HEK293 (cell line): ENCODE data around the gene ABCB9.

Experiments used
- SP2 ChIP-seq: fragments of 450-650 bp; formaldehyde crosslinking; IDR thresholded peaks from 2 replicates; pipeline ENCODE4 v1.5.1; 2016; ENCODE audit warnings: missing biosample characterization, missing genetic modification characterization
- ZNF670 ChIP-seq: fragments of 450-650 bp; formaldehyde crosslinking; IDR thresholded peaks from 2 replicates; pipeline ENCODE4 v1.5.1; 2016; ENCODE audit warnings: missing biosample characterization, missing genetic modification characterization, low read depth

DNA sequence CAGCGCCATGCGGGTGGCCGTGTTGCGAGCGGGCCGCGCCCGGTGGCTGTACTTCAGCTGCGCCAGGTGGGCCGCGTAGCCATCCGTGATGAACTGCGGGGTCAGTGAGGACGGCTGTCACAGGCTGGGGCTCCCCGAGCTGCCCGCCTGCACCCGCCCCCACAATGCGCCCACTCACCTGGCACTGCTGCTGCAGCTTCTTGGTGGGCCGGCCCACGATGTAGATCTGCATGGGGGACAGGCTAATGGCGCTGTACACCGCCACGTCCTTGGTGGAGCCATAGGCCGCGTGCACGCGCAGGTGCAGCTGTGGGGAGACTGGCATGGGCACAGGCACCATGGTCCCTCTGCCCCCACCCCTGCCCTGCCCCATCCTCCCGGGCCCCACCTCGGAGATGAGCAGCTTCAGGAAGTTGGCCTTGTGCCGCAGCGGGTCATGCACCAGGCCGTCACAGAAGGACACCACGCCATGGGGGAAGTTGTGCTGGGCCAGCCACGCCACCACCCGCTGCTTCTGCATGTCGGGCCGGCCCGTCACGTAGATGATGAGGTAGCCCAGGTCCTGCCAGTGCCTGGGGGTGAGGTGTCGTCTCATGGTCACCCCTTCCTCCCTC is 20.1 kb upstream of the ABCB9 start:
- no peak for TF ChIP-seq SP2
- TF ChIP-seq ZNF670 (tag by site-specific recombination) = no peak
